Small intestine (tissue), 7 donors: ENCODE results near the gene PRDM12. TPM values are rescaled to one million over a fixed set of nuclear protein-coding genes. Genes with fewer than 3 reads are reported as not detected.
A peak's percentile ranks its signal among the peaks of the same experiment; 100 is the strongest.

Source experiments
- DNase-seq, 2 donors: peaks; one replicate each; pipeline versions ENCODE4 v3.0.0 to v3.0.0-alpha.2; 2013
- FAIRE-seq: peaks from 2 replicates; lab custom pipeline; 2012; peaks lifted over from hg19 to GRCh38; lab: Jason Lieb, UNC
- H3K27ac ChIP-seq, 3 donors: one replicate each; pipeline ENCODE4 v1.5.1; 2013; ENCODE audit warnings: low read length in 2 of 3, mild to moderate bottlenecking in 2 of 3, control low read depth in 1 of 3, inconsistent platforms in 1 of 3, low read depth in 1 of 3, moderate library complexity in 1 of 3
- H3K27me3 ChIP-seq, 3 donors: one replicate each; pipeline ENCODE4 v1.6.1; 2013; ENCODE audit warnings: low read length in 3 of 3, inconsistent platforms in 1 of 3; ENCODE audit not compliant: control insufficient read depth in 3 of 3, insufficient read depth in 3 of 3
- H3K36me3 ChIP-seq, 3 donors: one replicate each; pipeline ENCODE4 v1.6.1; 2013; ENCODE audit warnings: low read length in 3 of 3, inconsistent platforms in 1 of 3, low read depth in 1 of 3, mild to moderate bottlenecking in 1 of 3, moderate library complexity in 1 of 3; ENCODE audit not compliant: control insufficient read depth in 3 of 3, insufficient read depth in 2 of 3
- H3K4me1 ChIP-seq, 3 donors: one replicate each; pipeline ENCODE4 v1.6.1; 2013; ENCODE audit warnings: low read length in 2 of 3, inconsistent platforms in 1 of 3, low read depth in 1 of 3, mild to moderate bottlenecking in 1 of 3, moderate library complexity in 1 of 3; ENCODE audit not compliant: control insufficient read depth in 3 of 3, insufficient read depth in 2 of 3
- H3K4me3 ChIP-seq, 3 donors: one replicate each; pipeline ENCODE4 v1.5.1; 2013; ENCODE audit warnings: low read length in 3 of 3, control low read depth in 1 of 3, inconsistent platforms in 1 of 3, low read depth in 1 of 3, mild to moderate bottlenecking in 1 of 3, moderate library complexity in 1 of 3
- H3K9me3 ChIP-seq, 2 donors: one replicate each; pipeline ENCODE4 v1.6.1; 2013; ENCODE audit warnings: low read depth in 1 of 2, low read length in 1 of 2; ENCODE audit not compliant: control insufficient read depth in 2 of 2, insufficient read depth in 1 of 2
- WGBS, 3 donors: extraction: QIAGEN DNeasy Blood & Tissue Kit; methylation state at CpG; one replicate each; pipeline ENCODE4 v1.1.7; 2013; 5-methylcytosine and 5-hydroxymethylcytosine counted together
- polyA plus RNA-seq, 4 donors: library from polyadenylated mRNA; stranded (reverse) in 3 of 4; unstranded in 1 of 4; fragments of 200-250 nt in 3 of 4; fragments of 120-200 nt in 1 of 4; gene quantifications; one replicate each; pipeline versions ENCODE4 v1.2.1 to v1.2.3, GENCODE V29; 2013
- donor health status: healthy with polysubstance abuse.
- donor health status: control.
- donor health status: control.
- donor health status: Bipolar disorder and iron deficiency.
- donor health status: healthy.

The PRDM12 gene
- polyA plus RNA-seq, 4 donors = 0.03 to 0.22 (median 0.09) TPM; not detected in 1

DNA sequence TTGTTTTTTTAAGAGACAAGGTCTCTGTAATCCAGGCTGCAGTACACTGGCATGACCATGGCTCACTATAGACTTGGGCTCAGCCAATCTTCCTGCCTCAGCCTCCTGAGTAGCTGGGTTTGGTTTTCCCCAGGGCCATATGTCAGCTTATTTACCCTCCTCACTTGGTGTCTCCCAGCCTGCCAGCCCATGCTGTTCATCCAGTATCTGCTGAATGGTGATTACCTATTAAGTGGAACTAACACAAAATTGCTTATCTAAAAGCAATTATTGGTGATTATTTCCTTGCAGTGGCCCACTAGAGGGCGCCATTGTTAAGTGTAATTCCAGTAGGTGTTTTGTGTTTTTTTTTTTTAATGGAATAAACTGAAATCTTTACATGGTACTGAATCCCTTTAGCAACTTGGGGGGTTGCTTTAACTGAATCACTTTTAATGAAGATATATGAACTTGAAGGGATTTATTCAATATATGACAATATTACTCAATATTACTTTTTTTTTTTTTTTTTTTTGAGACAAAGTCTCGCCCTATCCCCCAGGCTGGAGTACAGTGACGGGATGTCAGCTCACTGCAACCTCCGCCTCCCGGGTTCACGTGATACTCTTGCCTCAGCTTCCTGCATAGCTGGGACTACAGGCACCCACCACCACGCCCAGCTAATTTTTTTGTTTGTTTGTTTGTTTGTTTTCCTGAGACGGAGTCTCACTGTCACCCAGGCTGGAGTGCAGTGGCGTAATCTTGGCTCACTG lies 43.0 kb downstream of the PRDM12 start:
- Histone ChIP-seq H3K27ac (no peak overlapping the region), H3K4me3 (no peak overlapping the region), H3K4me1 (no peaks in the 10 kb centered on the region), H3K27me3 (no peaks in the 10 kb centered on the region), H3K9me3 (no peaks in the 10 kb centered on the region), H3K36me3 (peaks cover 4 to 23% (median 9%) of the 10 kb centered on the region in 3 donors)
- FAIRE-seq = no peak
- WGBS, 3 donors = 36 to 45% (median 38%) methylated on average over 9 of the region's 9 CpGs
- peak; percentile 72 to 83 for DNase-seq

DNA sequence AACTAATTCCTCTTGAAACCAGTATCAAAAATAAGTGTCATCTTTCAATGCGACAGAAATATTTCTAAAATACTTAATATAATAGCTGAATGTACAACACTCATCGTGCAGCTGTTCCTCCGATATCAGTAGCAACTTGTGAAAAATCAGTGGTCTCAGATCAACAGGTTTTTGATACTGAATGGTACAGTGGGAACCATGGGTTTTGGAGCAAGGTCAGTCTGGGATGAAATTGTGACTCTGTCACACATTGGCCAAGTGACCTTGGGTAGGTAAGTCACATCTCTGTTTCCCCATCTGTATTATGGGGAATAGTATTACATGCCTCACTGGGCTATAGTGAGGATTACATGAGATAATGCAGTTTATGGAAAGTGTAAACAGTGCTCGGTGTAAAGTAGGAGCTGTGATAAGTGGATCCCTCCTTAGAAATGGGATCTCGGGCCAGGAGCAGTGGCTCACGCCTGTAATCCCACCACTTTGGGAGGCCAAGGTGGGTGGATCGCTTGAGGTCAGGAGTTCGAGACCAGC lies 46.5 kb downstream of the PRDM12 start:
- no peaks in the 10 kb centered on the region for H3K9me3 ChIP-seq
- no peak overlapping the region for H3K4me3 ChIP-seq
- H3K36me3 ChIP-seq = peaks cover 0 to 2% (median 0%) of the 10 kb centered on the region in 3 donors
- H3K27me3 ChIP-seq = no peaks in the 10 kb centered on the region
- 73 to 88% (median 85%) methylated on average over 8 of the region's 8 CpGs for WGBS, 3 donors
- FAIRE-seq = no peak
- H3K4me1 ChIP-seq = no peaks in the 10 kb centered on the region
- no peak overlapping the region for H3K27ac ChIP-seq
- DNase-seq = no peak

DNA sequence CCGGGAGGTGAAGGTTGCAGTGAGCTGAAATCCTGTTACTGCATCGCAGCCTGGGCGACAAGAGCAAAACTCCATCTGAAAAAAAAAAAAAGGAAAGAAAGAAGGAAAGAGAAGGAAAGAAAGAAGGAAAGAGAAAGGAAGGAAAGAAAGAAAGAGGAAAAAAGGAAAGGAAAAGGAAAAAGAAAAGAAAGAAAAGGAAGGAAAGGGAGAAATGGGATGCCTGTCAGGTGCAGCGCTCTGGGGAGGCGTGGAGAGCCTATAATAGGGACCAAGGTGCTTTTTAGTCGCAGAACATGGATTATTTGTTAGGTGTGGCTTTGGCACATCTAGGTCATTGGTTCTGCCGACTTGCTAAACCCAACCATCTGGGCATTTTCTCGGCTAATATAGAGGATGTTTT lies 47.1 kb downstream of the PRDM12 start:
- no peak for DNase-seq
- H3K27me3 ChIP-seq = no peaks in the 10 kb centered on the region
- no peak for FAIRE-seq
- H3K4me3 ChIP-seq = no peak overlapping the region
- H3K27ac ChIP-seq = no peak overlapping the region
- 70 to 83% (median 79%) methylated on average over 8 of the region's 8 CpGs for WGBS, 3 donors
- peaks cover 0 to 3% (median 0%) of the 10 kb centered on the region in 3 donors for H3K4me1 ChIP-seq
- H3K9me3 ChIP-seq = no peaks in the 10 kb centered on the region
- H3K36me3 ChIP-seq = no peaks in the 10 kb centered on the region

DNA sequence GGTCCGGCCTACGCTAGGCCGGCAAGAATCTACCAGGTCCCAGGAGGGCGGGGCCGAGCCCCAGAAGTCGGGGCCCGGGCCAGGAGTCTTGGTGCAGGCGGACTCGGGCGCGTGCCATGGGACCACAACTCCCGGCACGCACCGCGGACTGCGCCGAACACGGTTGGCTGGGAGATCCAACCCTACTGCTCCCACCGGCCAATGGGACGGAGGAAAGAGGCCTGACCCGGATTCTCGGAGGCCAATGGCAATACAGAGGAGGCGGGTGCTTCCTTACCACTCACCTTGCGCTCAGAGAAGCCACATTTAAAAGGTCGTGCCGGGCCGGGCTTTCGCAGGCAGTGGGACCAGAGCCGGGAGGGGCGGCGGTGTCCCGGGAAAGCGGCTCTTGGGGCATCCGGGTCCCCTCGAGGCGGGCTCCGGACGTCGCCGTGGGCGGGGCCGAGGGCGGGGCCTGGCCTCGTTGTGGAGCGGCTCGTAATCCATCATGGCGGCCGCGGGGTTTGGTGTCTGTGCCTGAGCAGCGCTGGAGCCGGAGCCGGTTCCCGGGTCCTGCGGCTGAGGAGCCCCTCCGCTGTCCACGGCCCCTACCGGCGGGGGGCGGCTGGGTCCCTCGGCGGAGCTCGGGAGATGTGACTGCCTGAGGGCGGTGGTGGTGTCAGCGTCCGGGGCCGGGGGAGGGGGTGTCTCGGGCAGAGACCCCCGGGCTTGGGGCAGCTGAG lies 48.3 kb downstream of the PRDM12 start:
- Histone ChIP-seq H3K27me3 (no peaks in the 10 kb centered on the region), H3K9me3 (no peaks in the 10 kb centered on the region), H3K27ac (peak overlapping the region; percentile 94 to 96 (median 95)), H3K4me1 (peaks cover 0 to 5% (median 0%) of the 10 kb centered on the region in 3 donors), H3K36me3 (no peaks in the 10 kb centered on the region), H3K4me3 (peak overlapping the region; percentile 74 to 91 (median 90))
- peak; percentile 98 to 99 for DNase-seq
- WGBS, 3 donors = 0 to 1% (median 0%) methylated on average over 52 to 68 of the region's 68 CpGs
- no peak for FAIRE-seq

DNA sequence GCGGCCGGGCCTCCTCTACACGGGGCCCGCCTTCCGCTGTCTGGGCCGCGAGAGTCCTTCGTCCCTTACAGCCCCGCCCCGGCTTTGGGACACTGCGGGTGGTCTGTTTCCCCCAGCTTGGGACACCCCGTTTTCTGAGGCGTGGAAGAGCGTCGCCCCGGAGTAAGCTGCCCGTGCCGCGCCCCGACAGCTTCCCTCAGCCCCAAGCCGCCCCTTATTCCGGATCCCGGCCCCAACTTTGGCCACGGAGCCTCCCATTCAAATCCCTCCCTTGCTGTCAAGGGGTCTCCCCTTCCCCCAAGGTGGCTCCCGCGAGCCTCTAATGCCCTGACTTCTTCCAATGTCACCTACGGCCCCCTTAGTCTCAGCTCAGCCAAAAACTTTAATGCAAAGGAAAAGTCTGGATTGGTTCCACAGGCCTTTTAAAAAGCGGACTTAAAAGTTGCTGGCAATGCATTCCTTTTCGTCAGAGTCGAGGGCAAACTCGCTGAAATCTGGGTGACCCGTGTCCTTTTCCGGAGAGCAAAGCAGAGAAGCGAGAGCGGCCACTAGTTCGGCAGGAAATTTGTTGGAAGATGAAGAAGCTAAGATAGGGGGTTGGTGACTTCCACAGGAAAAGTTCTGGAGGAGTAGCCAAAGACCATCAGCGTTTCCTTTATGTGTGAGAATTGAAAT lies 49.0 kb downstream of the PRDM12 start:
- no peaks in the 10 kb centered on the region for H3K36me3 ChIP-seq
- WGBS, 3 donors = 0 to 2% (median 1%) methylated on average over 21 to 37 of the region's 37 CpGs
- FAIRE-seq (no peak), DNase-seq (peak; percentile 42 to 54)
- peak overlapping the region; percentile 94 to 96 (median 95) for H3K27ac ChIP-seq
- peak overlapping the region; percentile 74 to 91 (median 90) for H3K4me3 ChIP-seq
- H3K4me1 ChIP-seq = peaks cover 0 to 5% (median 0%) of the 10 kb centered on the region in 3 donors
- no peaks in the 10 kb centered on the region for H3K9me3 ChIP-seq
- no peaks in the 10 kb centered on the region for H3K27me3 ChIP-seq

DNA sequence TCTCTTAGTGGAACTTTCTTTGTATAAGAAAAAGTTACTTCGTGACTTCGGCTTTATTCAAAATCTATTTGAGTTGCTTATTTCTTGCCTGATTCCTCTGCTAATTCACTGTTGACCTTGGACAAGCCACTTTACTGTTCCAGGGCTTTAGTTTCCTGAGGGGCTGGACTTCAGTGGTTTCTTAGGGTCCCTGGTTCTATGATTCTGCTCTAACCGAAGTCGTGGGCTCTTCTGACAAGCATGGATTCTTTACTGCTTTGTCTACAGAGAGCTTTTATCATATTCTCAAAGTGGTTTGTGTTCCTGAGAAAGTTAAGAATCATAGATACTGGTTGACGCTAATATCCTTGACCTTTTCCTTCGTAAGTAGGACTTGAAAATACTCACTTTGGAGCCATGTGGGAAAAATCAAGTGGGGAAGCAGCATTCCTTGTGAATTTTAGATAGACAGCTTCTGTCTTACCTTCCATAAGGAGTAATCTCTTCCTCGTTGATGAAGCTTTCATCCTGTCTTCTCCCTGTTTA lies 50.3 kb downstream of the PRDM12 start:
- WGBS, 3 donors = 9 to 30% (median 30%) methylated on average over 7 of the region's 7 CpGs

DNA sequence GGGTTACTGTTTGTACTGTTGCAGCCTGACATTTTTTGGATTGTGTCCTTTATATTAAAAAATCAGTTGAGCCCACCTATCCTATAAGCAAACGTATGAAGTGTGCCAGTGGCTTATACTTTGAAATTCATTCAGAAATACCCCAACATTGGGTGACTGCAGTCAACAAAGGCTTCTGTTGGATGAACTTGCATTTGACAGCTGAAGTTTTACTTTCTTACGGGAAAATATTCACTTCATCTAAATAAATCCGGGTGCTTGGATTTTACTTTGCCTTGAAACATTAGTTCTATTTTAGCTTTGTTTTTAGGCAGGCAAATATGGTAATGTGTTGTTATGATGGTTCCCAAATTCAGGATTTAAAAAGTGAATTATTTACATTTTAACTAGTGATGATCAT lies 50.9 kb downstream of the PRDM12 start:
- peak overlapping the region; percentile 13 to 91 (median 74) for H3K4me3 ChIP-seq
- DNase-seq (peak in 1 of 2 donors; percentile 18), FAIRE-seq (no peak)
- H3K36me3 ChIP-seq = peaks cover 0 to 2% (median 0%) of the 10 kb centered on the region in 3 donors
- 14 to 31% (median 20%) methylated on average over 3 of the region's 3 CpGs for WGBS, 3 donors
- peaks cover 0 to 5% (median 0%) of the 10 kb centered on the region in 3 donors for H3K4me1 ChIP-seq
- no peaks in the 10 kb centered on the region for H3K27me3 ChIP-seq
- no peaks in the 10 kb centered on the region for H3K9me3 ChIP-seq
- H3K27ac ChIP-seq = no peak overlapping the region

More for the DNA sequence above, 50.3 kb downstream of the PRDM12 start:
- DNase-seq (peak; percentile 12 to 24), FAIRE-seq (no peak)
- H3K27ac ChIP-seq = no peak overlapping the region
- H3K36me3 ChIP-seq = peaks cover 0 to 2% (median 0%) of the 10 kb centered on the region in 3 donors
- no peaks in the 10 kb centered on the region for H3K27me3 ChIP-seq
- H3K4me1 ChIP-seq = peaks cover 0 to 5% (median 0%) of the 10 kb centered on the region in 3 donors
- no peaks in the 10 kb centered on the region for H3K9me3 ChIP-seq
- peak overlapping the region; percentile 3 to 91 (median 74) for H3K4me3 ChIP-seq
